ENCODE data around the gene FKBP5.
"Not testable (repeated sequence)": the region's sequence is repeated elsewhere in the genome, so short reads cannot be mapped to it uniquely, and the experiment has no call there.

Gene FKBP5

DNA sequence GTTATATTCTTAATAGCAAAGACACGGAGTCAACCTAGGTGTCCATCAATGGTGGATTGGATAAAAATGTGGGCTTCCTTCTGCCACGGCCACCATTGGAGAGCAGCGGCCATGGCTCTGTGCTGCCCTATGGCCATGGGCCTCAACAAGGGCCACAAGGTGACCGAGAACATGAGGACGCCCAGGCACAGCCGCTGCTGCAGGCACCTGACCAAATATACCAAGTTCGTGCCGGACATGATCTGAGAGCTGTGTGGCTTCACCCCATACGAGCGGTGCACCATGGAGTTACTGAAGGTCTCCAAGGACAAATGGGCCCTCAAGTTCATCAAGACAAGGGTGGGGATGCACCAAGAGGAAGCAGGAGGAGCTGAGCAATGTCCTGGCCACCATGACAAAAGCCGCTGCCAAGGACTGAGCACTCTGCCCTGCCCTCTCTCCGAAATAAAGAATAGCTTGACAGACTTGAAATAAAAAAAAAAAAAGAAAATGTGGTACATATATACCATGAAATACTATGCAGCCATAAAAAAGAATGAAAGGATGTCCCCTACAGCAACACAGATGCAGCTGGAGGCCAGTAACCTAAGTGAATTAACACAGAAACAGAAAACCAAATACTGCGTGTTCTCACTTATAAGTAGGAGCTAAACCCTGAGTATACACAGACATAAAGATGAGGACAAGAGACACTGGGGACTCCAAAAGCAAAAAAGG lies 81.0 kb downstream of the FKBP5 start:
- DNase-seq = no peak

DNA sequence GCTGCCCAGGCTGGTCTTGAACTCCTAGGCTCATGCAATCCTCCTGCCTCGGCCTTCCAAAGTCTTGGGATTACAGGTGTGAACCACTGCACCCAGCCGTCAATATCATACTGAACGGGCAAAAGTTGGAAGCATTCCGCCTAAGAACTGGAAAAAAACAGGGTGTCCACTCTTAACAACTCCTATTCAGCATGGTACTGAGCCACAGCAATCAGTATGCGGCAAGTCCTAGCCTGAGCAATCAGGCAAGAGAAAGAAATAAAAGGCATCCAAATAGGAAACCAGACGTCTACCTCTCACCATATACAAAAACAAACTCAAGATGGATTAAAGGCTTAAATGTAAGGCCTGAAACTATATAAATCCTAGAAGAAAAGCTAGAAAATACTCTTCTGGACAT lies 83.1 kb downstream of the FKBP5 start:
- DNase-seq = no peak

DNA sequence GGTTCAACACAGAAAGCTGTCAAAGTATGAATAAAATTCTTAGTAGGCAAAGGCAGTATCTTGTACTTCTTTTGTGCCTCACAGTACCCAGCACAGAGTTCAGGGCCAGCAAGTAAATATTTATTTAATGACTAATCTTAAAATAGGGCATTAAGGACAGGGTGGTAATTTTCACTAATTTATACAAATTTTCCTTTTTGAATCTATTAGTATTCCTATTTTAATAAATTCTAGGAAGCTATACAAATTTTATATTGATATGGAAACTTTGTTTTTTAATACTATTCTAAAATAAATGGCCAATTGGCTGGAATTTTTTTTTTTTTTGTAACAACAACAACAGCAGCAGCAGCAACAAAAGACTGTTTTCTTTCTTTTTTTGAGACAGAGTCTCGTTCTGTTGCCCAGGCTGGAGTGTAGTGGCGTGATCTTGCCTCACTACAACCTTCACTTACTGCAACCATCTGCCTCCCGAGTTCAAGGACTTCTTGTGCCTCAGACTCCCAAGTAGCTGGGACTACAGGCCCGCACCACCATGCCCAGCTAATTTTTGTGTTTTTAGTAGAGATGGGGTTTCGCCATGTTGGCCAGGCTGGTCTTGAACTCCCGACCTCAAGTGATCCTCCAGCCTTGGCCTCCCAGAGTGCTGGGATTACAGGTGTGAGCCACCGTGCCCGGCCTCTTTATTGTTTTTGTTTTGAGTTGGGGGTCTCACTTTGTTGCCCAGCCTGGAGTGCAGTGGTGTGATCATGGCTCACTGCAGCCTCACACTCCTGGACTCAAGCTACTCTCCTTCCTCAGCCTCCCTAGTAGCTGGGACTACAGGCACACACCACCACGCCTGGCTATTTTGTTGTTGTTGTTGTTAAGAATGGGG lies 85.2 kb downstream of the FKBP5 start:
- no peak for DNase-seq

DNA sequence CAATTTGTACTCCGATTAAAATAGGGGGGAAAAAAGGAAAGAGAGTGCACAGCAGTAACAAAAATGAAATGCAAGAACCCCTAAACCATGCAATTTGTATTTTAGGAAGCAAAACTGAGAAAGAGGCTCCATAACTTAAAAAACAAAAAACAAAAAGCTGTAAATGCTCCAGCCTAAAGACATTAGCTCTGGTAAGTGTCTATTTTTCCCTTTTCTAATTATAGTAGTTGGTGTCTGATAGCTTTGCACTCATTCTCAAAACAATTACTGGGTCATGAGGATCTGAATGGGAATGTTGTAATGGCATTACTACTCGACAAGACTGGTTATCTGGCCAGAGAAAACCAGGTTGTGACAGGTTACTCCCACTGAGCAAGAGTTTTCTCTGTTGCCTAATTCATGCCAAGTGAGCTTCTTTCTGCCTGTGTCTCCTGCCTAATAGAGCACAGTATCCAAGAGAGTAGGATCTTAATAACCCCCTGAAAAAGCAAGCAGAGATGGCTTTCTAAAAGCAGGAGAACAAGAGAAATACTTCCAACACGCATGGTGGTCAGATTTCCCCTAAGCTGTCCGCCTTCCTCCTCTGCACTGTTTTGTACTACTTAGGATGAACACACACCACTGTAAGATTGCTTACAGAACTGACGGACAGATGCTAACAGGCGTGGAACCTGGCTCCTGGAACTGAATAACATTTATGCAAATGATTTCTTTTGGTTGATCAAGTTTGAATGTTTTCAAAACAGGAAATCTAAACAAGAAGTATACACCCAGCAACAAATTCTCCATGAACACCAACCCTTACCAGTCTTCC lies 86.4 kb downstream of the FKBP5 start:
- no peak for DNase-seq

DNA sequence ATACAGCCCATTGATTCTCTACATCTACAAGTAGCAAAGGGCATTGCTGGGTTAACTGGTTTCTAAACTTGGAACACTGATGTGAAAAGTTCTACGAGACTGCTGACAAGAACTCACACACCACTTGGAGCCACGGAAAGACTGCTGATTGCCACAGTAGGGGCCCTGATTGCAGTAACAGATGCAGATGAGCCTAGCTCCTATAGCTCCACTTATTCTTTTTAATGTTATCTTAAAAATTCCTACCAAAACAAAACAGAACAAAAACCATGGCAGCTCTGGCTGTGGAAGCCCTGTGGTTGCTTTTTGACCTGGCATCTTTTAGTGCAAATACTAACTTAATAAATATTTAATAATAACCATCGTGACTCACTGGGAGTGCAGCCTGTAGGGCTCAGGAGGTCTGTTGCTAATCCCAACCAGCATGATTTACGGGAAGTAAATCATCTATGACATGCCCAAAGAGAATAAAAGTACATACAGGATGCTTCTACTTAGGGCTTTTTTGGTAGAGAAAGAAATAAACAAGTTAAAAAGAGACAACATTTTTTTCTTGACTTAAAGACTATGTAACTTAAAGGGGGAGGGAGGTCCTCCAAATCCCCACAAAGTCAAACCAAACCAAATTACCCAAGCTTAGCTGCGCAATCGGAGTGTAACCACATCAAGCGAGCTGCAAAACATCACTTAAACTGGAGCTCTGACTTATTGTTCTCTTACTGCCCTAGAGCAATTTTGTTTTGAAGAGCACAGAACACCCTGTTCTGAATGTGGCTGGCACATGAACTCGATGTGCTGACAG lies 87.2 kb downstream of the FKBP5 start:
- DNase-seq = peak; percentile 13 to 16

DNA sequence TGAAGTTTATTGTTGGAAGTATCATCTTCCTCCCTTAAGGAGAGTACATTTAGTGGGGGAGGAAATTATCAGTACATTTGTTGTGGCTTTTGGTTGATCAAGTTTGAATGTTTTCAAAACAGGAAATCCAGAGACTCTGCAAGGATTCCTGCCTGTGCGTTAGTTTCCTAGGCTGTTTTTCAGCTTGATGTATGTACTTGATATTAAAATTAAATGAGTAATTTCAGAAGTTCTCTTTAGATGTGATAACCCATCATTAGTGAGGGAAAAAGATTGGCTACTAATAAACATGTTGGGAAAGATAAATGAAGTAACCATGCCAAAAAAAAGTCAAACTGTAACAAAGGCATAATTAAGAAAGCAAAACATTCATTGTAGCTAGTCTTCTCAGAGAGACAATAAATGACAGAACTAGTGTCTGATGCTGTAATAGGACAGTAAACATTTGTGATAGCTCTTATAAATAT lies 88.0 kb downstream of the FKBP5 start:
- no peak for DNase-seq

DNA sequence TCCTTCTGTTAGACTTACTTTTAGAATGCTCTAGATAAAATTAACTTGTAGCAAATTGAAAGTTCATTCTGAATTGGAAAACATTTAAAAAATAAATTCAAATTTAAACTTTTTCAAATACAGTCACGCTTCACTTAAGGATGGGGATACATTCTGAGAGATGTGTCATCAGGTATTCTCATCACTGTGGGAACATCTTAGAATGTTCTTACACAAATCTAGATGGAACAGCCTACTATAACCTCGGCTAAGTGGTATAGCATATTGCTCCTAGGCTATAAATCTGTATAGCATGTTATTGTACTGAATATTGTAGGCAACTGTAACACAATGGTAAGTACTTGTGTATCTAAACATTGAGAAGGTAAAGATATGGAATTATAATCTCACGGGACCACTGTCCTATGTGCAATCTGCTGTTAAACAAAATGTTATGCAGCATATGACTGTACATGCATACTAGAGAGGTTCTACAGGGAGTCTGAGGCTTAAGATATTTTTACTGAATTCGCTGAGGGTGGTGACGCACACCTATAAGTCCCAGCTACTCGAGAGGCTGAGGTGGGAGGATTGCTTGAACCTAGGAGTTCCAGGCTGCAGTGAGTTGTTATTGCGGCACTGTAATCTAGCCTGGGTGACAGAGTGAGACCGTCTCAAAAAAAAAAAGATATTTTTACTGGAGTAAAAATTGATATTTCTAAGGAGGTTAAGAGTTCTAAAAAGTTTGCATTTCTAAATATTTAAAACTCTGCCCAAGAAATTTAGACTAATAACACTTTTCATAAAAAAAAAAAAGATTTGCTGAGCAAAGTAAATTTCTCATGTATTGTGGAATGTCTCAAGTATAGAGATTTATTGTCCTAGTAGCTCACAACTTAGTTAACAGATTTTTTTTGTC lies 88.7 kb downstream of the FKBP5 start:
- no peak for DNase-seq

DNA sequence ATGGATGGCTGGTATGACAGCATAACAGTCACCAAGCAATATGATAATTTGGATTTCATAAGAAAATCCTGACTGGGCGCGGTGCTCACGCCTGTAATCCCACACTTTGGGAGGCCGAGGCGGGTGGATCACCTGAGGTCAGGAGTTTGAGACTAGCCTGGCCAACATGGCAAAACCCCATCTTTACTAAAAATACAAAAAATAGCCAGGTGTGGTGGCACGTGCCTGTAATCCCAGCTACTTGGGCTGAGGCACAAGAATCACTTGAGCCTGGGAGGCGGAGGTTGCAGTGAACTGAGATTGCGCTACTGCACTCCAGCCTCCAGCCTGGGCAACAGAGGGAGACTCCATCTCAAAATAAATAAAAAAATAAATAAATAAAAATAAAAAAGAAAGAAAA lies 90.1 kb downstream of the FKBP5 start:
- not testable (repeated sequence) for DNase-seq

DNA sequence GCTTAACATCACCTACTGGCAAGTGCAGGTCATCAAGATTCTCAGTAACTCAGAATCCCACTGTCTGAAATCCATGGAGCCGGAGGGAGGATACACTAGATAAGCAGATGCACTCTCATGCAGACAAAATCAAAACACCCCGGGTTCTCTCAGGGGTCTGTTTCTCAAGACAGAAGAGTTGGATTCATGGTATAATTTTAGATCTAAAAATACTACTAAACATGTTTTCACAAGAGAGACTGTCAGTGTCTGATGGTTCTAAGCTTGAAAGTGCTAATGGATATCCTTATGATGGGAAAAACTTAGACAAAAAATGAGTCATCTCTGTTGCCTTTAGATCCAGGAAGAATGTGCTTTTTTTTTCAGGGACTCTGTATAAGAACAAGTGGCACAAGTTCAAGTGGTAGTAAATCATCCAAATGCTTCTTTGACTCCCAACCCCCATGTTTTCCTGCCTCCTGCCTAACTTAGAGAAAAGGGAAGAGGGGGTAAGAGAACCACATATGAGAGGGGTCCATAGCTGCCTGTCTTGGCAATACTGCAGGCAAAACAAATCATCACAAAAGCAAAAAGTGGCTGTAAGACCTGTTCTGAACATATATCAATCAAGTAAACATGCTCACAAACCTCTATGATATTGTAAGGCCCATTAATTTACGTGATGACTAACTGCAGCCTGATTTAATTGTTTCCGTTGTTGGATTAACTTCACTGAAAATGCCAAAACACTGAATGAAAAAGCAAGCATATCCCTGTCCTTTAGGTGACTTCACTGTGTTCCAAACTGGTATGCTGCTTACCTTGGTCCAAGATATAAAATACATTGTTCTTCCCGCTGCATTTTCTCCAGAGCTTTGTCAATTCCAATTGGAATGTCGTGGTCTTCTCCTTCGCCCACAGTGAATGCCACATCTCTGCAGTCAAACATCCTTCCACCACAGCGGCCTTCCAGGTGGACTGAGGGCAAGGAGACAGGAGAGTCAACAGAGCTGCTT lies 92.0 kb downstream of the FKBP5 start:
- DNase-seq = no peak

DNA sequence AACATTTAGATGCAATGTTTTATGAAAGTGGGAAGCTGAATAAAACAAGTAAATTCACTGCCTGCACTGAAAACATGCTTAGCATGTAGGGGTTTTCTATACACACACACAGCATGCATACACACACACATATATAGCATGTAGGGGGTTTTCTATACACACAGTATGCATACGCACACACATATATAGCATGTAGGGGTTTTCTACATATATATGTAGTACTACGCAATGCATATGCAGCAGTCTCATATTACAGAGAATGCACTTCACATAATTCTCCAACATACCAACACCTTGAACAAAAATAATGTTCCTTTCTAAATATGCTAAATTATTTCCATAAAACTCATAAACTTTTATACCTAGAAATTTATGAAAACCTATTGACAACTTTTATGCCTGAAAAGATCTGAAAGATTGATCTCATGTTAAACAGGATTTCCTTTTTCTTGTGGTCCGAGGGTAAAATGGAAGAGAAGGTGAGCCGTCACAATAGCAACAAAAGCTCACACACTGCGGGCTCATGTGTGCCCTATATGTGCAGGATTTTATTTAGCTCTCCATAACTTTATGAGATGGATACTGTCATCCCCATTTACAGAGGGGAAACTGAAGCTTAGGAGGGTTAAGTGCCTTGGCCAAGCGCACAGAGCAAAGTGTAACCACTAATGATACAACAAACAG lies 94.1 kb downstream of the FKBP5 start:
- no peak for DNase-seq

DNA sequence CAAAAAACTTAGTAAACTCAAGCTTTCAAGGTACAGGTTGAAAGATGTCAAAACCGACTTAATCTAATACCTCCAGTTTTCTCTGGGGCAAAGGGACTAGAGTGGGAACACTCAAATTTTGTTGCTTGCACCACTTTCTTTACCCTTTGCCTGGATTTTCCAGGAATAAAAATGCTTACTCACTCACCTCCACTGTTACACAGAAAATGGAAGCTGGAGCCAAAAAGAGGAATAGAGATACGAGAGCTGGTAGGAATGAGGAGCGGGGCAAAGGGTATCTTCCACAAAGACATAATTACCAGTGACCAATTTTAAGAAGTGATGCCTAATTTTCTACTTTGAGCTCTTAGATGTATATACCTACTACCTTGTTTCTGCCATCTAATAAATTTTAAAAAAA lies 96.5 kb downstream of the FKBP5 start:
- no peak for DNase-seq

DNA sequence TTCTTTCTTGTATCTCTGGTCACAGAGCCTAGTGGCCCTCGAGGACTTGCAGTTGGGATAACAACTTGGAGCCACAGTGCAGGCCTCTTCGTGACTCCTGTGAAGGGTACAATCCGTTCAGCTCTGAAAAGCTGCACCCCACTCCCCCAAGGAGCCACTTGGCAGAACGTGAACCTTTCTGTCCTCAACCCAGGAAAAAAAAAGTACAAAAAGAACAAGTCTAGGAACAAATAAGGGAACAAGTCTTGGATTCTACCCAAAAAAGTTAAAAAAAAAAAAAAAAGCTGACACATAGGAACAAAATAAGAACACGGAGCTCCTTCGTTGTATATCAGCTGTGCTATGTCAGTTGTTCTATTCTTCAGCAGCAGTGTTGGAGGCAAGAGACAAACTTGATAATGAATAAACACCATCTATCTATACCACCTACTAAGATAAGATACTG lies 98.1 kb downstream of the FKBP5 start:
- DNase-seq = no peak

DNA sequence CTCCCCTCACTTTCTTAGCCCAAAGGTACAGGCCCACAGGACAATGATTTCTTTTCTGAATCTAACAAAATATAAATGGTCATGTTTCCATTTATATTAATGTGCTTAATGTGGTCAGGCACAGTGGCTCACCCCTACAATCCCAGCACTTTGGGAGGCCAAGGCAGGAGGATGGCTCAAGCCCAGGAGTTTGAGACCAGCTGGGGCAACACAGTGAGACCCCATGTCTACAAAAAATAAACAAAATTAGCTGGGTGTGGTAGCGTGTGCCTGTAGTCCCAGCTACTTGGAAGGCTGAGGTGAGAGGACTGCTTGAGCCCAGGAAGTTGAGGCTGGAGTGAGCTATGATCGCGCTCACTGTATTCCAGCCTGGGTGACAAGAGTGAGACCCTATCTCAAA lies 98.8 kb downstream of the FKBP5 start:
- no peak for DNase-seq

DNA sequence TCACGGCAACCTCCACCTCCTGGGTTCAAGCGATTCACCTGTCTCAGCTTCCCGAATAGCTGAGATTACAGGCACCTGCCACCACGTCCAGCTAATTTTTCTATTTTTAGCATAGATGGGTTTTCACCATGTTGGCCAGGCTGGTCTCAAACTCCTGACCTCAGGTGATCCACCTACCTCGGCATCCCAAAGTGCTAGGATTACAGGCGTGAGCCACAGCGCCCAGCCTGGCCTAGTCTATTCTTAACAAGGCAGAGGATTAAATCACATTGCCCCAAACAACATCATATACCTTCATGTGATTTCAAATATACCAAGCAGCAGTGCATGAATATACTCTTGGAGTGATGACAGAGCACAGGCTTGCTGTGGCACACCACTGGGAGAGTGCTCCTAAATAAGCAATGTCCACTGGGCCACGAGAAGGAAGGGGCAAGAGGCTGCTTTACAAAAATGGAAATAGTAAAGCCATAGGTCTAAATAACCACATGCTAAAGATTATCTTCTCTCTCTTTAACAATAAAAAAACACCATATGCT lies 99.4 kb downstream of the FKBP5 start:
- DNase-seq = no peak

DNA sequence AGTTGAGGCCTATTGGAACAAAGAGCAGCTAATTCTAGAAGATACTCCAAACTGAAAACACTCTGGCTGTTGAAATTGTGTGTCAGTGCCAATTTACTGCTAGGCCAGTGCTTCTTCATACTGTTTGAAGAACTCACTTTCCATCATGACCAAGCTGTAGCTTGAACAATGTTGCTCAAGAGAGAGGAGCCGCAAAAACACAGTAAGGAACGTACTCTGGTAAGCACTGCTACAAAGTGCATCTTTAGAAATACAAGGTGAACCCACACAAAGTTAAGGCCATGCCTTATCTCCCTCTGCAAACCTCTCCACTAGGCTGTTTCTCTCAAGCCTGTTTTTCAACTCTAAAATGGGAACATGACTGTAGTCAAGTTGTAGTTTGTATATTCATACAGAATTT lies 101.5 kb downstream of the FKBP5 start:
- no peak for DNase-seq

DNA sequence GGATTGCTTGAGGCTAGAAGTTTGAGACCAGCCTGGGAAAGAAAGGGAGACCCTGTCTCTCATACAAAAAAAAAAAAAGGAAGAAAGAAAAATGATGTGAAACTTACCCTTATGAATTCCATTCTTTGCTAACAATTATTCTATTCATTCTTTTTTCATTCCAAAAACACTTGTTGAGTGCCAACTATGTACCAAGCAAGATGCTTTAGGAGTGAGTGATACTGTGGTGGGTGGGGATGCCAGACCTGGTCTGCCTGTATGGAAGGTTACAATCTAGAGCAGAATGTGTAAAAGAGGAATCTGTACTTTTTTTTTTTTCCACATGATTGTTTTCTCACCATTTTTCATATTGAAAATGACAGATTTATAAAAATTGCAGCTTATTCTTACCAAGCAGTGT lies 102.2 kb downstream of the FKBP5 start:
- DNase-seq = no peak

DNA sequence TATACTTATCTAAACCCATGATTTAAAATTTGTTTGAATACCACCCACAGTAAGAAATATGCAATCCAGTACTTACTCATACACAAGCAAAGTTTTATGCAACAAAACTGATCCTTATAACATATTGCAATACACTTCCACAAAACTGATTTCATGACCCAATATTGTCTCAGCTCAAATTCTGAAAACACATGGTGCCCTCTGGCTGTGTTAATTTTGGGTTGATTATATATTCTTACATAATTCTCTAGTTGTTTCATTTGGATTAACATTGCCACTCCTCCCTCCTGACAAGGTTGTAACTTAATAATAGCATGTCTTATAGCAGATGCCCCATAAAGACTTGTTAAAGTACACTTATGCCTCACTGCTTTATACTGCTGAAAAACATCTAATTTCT lies 103.1 kb downstream of the FKBP5 start:
- DNase-seq = no peak

DNA sequence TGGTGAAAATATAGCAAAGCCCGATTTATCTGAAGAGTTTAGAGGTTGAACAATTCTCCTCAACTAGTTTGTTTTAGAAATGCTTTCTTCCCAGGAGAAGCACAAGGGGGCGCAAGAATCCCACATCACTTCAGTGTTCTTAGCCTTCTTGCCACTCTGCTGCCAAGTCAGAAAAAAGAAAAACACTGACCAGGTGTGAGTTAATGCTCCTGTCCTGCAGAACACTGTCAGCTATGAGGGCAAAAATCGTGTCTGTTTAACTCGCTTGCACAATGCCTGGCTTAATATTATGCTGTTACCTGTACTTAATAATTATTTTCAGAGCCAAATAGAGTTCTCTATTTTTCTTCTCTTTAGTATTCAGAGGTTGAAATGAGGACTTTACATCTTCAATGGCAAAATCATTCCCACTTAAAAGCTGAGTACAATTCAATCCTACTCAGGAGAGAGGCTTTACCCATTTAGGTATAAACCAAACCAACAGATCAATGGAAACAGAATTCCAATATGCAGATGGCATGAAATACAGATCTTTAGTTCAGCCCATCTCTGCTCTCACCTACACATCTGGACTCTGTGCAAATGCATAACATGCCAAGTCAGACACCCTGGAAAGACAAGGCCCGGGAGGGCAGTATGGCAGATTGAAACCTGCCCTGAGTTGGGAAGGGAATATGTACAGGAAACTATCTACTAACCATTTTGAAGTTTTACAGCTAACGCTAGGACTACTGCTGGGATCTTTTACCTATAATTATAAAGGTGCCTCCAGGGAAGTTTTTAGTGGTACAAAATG lies 104.6 kb downstream of the FKBP5 start:
- peak; percentile 61 to 65 for DNase-seq

All from stimulated activated CD4-positive, alpha-beta T cell treated with anti-CD3 and anti-CD28 coated beads, Interleukin-2, amount 100 ng/mL, for 48 hours (primary cell).